ENCODE results near the gene PCDHGC4.

Gene PCDHGC4

GRCh38 chr5:141528291-141528984 lies 43.6 kb downstream of the PCDHGC4 start:
- no peak for TF ChIP-seq CTCF (IDR thresholded peaks at IDR 0.05; ENCODE audit: low read length, missing control alignments)
- DNase-seq (ENCODE audit: low read depth): peak; percentile 61
- H3K4me3 ChIP-seq (replicated peaks; ENCODE audit: low read depth, low read length): no peak overlapping the region

GRCh38 chr5:141529002-141529401 lies 44.2 kb downstream of the PCDHGC4 start:
- TF ChIP-seq CTCF (IDR thresholded peaks at IDR 0.05; ENCODE audit: low read length, missing control alignments): no peak
- no peak overlapping the region for H3K4me3 ChIP-seq (replicated peaks; ENCODE audit: low read depth, low read length)
- DNase-seq (ENCODE audit: low read depth): peak; percentile 67

- no peak for DNase-seq (ENCODE audit: low read depth)
- no peak overlapping the region for H3K4me3 ChIP-seq (replicated peaks; ENCODE audit: low read depth, low read length)
- no peak for TF ChIP-seq CTCF (IDR thresholded peaks at IDR 0.05; ENCODE audit: low read length, missing control alignments)
Measured at GRCh38 chr5:141529873-141530272, 45.0 kb downstream of the PCDHGC4 start.

GRCh38 chr5:141532726-141533125 lies 47.9 kb downstream of the PCDHGC4 start:
- no peak for DNase-seq (ENCODE audit: low read depth)
- no peak for TF ChIP-seq CTCF (IDR thresholded peaks at IDR 0.05; ENCODE audit: low read length, missing control alignments)
- H3K4me3 ChIP-seq (replicated peaks; ENCODE audit: low read depth, low read length): no peak overlapping the region

- no peak for DNase-seq (ENCODE audit: low read depth)
- no peak overlapping the region for H3K4me3 ChIP-seq (replicated peaks; ENCODE audit: low read depth, low read length)
- TF ChIP-seq CTCF (IDR thresholded peaks at IDR 0.05; ENCODE audit: low read length, missing control alignments): no peak
Measured at GRCh38 chr5:141533897-141534296, 49.1 kb downstream of the PCDHGC4 start.

GRCh38 chr5:141534492-141535213 lies 49.8 kb downstream of the PCDHGC4 start:
- TF ChIP-seq CTCF (IDR thresholded peaks at IDR 0.05; ENCODE audit: low read length, missing control alignments): no peak
- DNase-seq (ENCODE audit: low read depth): no peak
- no peak overlapping the region for H3K4me3 ChIP-seq (replicated peaks; ENCODE audit: low read depth, low read length)

Measured in fibroblast of pulmonary artery (primary cell).